ENCODE data around the gene ATP8B3. TPM values are rescaled to one million over a fixed set of nuclear protein-coding genes. Genes with fewer than 3 reads are reported as not detected.

ATP8B3 gene
- total and polyA plus RNA-seq, 4 donors = 0.38 to 4.7 (median 1.2) TPM

GRCh38 chr19:1774989-1775772 lies 36.9 kb downstream of the ATP8B3 start:
- H3K4me1 ChIP-seq (ENCODE audit: control insufficient read depth in 1 of 2, insufficient read depth in 2 of 2, low read length in 2 of 2) = no peaks in the 10 kb centered on the region
- no peak for DNase-seq
- no peak overlapping the region for H3K4me3 ChIP-seq (ENCODE audit: low read length in 2 of 2)
- no peaks in the 10 kb centered on the region for H3K36me3 ChIP-seq (ENCODE audit: control insufficient read depth in 1 of 2, insufficient read depth in 2 of 2, low read length in 1 of 2)
- intact Hi-C loops (cut with DNase I) = no loop called here
- H3K9me3 ChIP-seq (ENCODE audit: control insufficient read depth, low read length) = peaks cover 4% of the 10 kb centered on the region
- no peak for ATAC-seq (ENCODE audit: low FRiP score)
- H3K27me3 ChIP-seq (ENCODE audit: control insufficient read depth in 1 of 2, insufficient read depth in 2 of 2, low read length in 1 of 2) = peaks cover 0 to 2% of the 10 kb centered on the region in 2 donors
- WGBS, 2 donors = 6 to 7% methylated on average over 35 to 59 of the region's 59 CpGs
- H3K27ac ChIP-seq (ENCODE audit: low read depth in 1 of 2, low read length in 2 of 2) = no peak overlapping the region

GRCh38 chr19:1773184-1773583 lies 38.9 kb downstream of the ATP8B3 start:
- WGBS, 2 donors = 45 to 46% methylated on average over 8 of the region's 8 CpGs
- intact Hi-C loops (cut with DNase I) = no loop called here
- Histone ChIP-seq H3K9me3 (ENCODE audit: control insufficient read depth, low read length) (peaks cover 4% of the 10 kb centered on the region), H3K27me3 (ENCODE audit: control insufficient read depth in 1 of 2, insufficient read depth in 2 of 2, low read length in 1 of 2) (peaks cover 0 to 2% of the 10 kb centered on the region in 2 donors), H3K4me1 (ENCODE audit: control insufficient read depth in 1 of 2, insufficient read depth in 2 of 2, low read length in 2 of 2) (no peaks in the 10 kb centered on the region), H3K36me3 (ENCODE audit: control insufficient read depth in 1 of 2, insufficient read depth in 2 of 2, low read length in 1 of 2) (no peaks in the 10 kb centered on the region), H3K4me3 (ENCODE audit: low read length in 2 of 2) (no peak overlapping the region), H3K27ac (ENCODE audit: low read depth in 1 of 2, low read length in 2 of 2) (no peak overlapping the region)
- DNase-seq = no peak
- ATAC-seq (ENCODE audit: low FRiP score) = no peak

DNA sequence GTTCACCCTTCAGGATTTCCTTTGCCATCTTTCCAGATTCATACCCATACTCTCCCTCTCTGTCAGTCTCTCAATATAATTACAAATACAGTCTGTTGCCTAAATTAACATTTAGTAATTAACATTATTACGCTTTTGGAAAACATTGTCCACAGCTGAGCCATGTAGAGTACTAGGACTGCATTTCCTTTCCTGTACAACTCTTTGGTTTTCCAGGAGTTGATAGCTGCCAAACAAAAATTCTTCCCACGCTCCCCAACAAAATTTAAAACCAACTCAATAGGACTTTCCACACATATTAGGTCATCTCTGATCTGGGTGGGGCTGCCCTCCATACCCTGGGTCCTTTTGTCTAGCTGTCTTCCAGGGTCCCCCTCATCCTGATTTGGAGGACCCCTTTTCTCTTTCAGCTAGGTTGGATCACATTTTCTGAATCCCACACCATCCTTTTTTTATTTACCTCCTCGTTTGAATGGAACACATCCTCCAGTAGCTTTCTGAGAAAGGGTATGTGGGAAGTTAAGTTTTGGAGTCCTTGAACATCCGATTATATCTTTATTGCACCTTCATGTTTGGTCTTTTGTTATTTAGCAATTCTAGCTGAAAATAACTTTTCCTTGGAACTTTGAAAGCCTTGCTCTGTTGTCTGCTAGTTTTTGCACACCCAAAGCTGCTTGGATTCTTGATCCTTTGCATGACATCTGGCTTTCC lies 41.1 kb downstream of the ATP8B3 start:
- Histone ChIP-seq H3K4me1 (ENCODE audit: control insufficient read depth in 1 of 2, insufficient read depth in 2 of 2, low read length in 2 of 2) (no peaks in the 10 kb centered on the region), H3K27ac (ENCODE audit: low read depth in 1 of 2, low read length in 2 of 2) (no peak overlapping the region), H3K36me3 (ENCODE audit: control insufficient read depth in 1 of 2, insufficient read depth in 2 of 2, low read length in 1 of 2) (no peaks in the 10 kb centered on the region), H3K27me3 (ENCODE audit: control insufficient read depth in 1 of 2, insufficient read depth in 2 of 2, low read length in 1 of 2) (no peaks in the 10 kb centered on the region), H3K4me3 (ENCODE audit: low read length in 2 of 2) (no peak overlapping the region), H3K9me3 (ENCODE audit: control insufficient read depth, low read length) (peaks cover 4% of the 10 kb centered on the region)
- WGBS, 2 donors = 85 to 89% methylated on average over 4 of the region's 4 CpGs
- no peak for ATAC-seq (ENCODE audit: low FRiP score)
- DNase-seq = no peak
- intact Hi-C loops (cut with DNase I) = no loop called here

DNA sequence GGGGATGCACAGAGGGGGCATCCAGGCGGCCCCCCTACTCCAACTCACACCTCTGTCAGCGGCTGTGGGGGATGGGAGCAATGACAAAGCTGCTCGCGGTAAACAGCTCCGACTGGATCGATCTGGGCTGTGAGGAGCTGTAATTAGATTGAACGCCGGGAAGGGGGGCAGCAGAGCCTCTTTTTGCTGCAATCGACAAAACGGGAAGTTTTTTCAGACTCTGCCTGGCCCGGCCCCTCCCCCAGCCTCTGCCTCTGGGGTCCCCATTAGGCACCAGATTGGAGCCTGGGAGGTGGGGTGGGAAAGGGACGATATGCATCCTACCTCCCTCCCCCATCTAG lies 42.5 kb downstream of the ATP8B3 start:
- Histone ChIP-seq H3K4me3 (ENCODE audit: low read length in 2 of 2) (no peak overlapping the region), H3K27me3 (ENCODE audit: control insufficient read depth in 1 of 2, insufficient read depth in 2 of 2, low read length in 1 of 2) (no peaks in the 10 kb centered on the region), H3K4me1 (ENCODE audit: control insufficient read depth in 1 of 2, insufficient read depth in 2 of 2, low read length in 2 of 2) (no peaks in the 10 kb centered on the region), H3K9me3 (ENCODE audit: control insufficient read depth, low read length) (peaks cover 1% of the 10 kb centered on the region), H3K36me3 (ENCODE audit: control insufficient read depth in 1 of 2, insufficient read depth in 2 of 2, low read length in 1 of 2) (no peaks in the 10 kb centered on the region), H3K27ac (ENCODE audit: low read depth in 1 of 2, low read length in 2 of 2) (no peak overlapping the region)
- no peak for DNase-seq
- 5 to 6% methylated on average over 12 of the region's 12 CpGs for whole genome bisulfite sequencing, 2 donors
- ATAC-seq (ENCODE audit: low FRiP score) = no peak
- intact Hi-C loops (cut with DNase I) = no loop called here

DNA sequence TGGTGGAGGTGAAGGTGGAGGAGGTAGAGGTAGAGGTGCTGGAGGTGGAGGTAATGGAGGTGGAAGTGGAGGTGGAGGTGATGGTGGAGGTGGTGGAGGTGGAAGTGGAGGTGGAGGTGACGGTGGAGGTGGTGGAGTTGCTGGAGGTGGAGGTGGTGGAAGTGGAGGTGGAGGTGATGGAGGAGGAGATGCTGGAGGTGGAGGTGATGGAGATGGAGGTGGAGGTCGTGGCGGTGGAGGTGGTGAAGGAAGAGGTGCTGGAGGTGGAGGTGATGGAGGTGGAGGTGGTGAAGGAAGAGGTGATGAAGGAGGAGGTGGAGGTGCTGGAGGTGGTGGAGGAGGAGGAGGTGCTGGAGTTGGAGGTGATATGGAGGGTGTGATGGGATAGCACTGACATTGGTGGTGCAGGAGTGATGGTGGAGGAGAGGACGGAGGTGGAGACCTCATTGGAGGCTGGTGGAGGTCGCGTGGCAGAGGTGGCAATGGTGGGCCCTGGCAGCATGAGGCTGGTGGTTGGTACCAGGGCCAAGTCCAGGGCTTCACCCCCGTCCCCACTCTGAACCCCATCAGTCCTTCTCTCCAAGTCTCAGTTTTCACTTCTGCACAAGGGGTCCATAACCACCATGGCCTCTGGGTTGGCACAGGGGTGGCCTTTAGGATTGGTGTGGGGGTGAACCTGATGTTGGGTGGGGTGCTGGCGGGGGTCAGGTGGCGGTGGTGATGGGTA lies 43.0 kb downstream of the ATP8B3 start:
- Histone ChIP-seq H3K9me3 (ENCODE audit: control insufficient read depth, low read length) (peaks cover 1% of the 10 kb centered on the region), H3K36me3 (ENCODE audit: control insufficient read depth in 1 of 2, insufficient read depth in 2 of 2, low read length in 1 of 2) (no peaks in the 10 kb centered on the region), H3K27ac (ENCODE audit: low read depth in 1 of 2, low read length in 2 of 2) (no peak overlapping the region), H3K4me1 (ENCODE audit: control insufficient read depth in 1 of 2, insufficient read depth in 2 of 2, low read length in 2 of 2) (no peaks in the 10 kb centered on the region), H3K4me3 (ENCODE audit: low read length in 2 of 2) (no peak overlapping the region), H3K27me3 (ENCODE audit: control insufficient read depth in 1 of 2, insufficient read depth in 2 of 2, low read length in 1 of 2) (no peaks in the 10 kb centered on the region)
- intact Hi-C loops (cut with DNase I) = no loop called here
- ATAC-seq (ENCODE audit: low FRiP score) (no peak), DNase-seq (no peak)
- 74 to 79% methylated on average over 9 of the region's 9 CpGs for WGBS, 2 donors

- 18 to 20% methylated on average over 11 to 13 of the region's 13 CpGs for WGBS, 2 donors
- Histone ChIP-seq H3K9me3 (ENCODE audit: control insufficient read depth, low read length) (peaks cover 1% of the 10 kb centered on the region), H3K27ac (ENCODE audit: low read depth in 1 of 2, low read length in 2 of 2) (no peak overlapping the region), H3K4me3 (ENCODE audit: low read length in 2 of 2) (no peak overlapping the region), H3K36me3 (ENCODE audit: control insufficient read depth in 1 of 2, insufficient read depth in 2 of 2, low read length in 1 of 2) (no peaks in the 10 kb centered on the region), H3K4me1 (ENCODE audit: control insufficient read depth in 1 of 2, insufficient read depth in 2 of 2, low read length in 2 of 2) (no peaks in the 10 kb centered on the region), H3K27me3 (ENCODE audit: control insufficient read depth in 1 of 2, insufficient read depth in 2 of 2, low read length in 1 of 2) (no peaks in the 10 kb centered on the region)
- DNase-seq (no peak), ATAC-seq (ENCODE audit: low FRiP score) (no peak)
- intact Hi-C loops (cut with DNase I) = no loop called here
Observed at GRCh38 chr19:1768248-1768647, 43.8 kb downstream of the ATP8B3 start.

- peak; percentile 82 for ATAC-seq (ENCODE audit: low FRiP score)
- H3K36me3 ChIP-seq (ENCODE audit: control insufficient read depth in 1 of 2, insufficient read depth in 2 of 2, low read length in 1 of 2) = no peaks in the 10 kb centered on the region
- no peaks in the 10 kb centered on the region for H3K4me1 ChIP-seq (ENCODE audit: control insufficient read depth in 1 of 2, insufficient read depth in 2 of 2, low read length in 2 of 2)
- DNase-seq = no peak
- H3K4me3 ChIP-seq (ENCODE audit: low read length in 2 of 2) = no peak overlapping the region
- peaks cover 1% of the 10 kb centered on the region for H3K9me3 ChIP-seq (ENCODE audit: control insufficient read depth, low read length)
- H3K27me3 ChIP-seq (ENCODE audit: control insufficient read depth in 1 of 2, insufficient read depth in 2 of 2, low read length in 1 of 2) = no peaks in the 10 kb centered on the region
- intact Hi-C loops (cut with DNase I) = loop anchor here in 1 of 2 donors (1.0 kb wide), 1 partner anchor 221 kb away; no protein-coding TSS in a partner anchor
- WGBS, 2 donors = 3 to 4% methylated on average over 21 of the region's 21 CpGs
- H3K27ac ChIP-seq (ENCODE audit: low read depth in 1 of 2, low read length in 2 of 2) = no peak overlapping the region
Observed at GRCh38 chr19:1767464-1767933, 44.6 kb downstream of the ATP8B3 start.

DNA sequence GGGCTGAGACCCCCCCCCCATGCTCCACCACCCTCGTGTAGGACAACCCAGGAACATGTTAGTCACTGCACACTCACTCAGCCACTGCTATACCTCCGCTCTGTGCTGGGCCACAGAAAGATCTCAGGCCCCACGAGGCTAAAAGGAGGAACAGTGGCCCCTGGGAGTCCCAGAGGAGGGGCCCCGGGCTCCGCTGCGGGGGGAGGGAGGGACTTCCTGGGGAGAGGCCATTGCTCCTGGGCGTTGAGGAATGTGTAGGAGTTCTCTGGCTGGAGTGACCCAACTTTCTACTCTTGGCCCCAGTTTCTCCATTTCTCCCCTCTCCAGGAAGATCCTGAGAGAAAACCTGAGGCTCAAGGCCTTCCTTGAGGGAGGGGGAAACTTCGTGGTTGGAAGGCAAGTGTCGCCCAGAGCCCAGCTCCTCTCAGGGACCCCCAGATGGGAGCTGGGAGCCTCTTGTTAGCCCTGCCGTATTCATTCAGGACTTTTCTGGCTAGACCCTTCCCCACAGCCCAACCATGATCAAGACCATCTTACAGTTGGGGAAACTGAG lies 45.2 kb downstream of the ATP8B3 start:
- intact Hi-C loops (cut with DNase I) = loop anchor here in 1 of 2 donors (1.0 kb wide), 1 partner anchor 221 kb away; no protein-coding TSS in a partner anchor
- peaks cover 1% of the 10 kb centered on the region for H3K9me3 ChIP-seq (ENCODE audit: control insufficient read depth, low read length)
- DNase-seq (no peak), ATAC-seq (ENCODE audit: low FRiP score) (no peak)
- no peaks in the 10 kb centered on the region for H3K27me3 ChIP-seq (ENCODE audit: control insufficient read depth in 1 of 2, insufficient read depth in 2 of 2, low read length in 1 of 2)
- no peaks in the 10 kb centered on the region for H3K36me3 ChIP-seq (ENCODE audit: control insufficient read depth in 1 of 2, insufficient read depth in 2 of 2, low read length in 1 of 2)
- no peak overlapping the region for H3K27ac ChIP-seq (ENCODE audit: low read depth in 1 of 2, low read length in 2 of 2)
- 14 to 18% methylated on average over 10 of the region's 10 CpGs for WGBS, 2 donors
- no peaks in the 10 kb centered on the region for H3K4me1 ChIP-seq (ENCODE audit: control insufficient read depth in 1 of 2, insufficient read depth in 2 of 2, low read length in 2 of 2)
- no peak overlapping the region for H3K4me3 ChIP-seq (ENCODE audit: low read length in 2 of 2)
